Body of pancreas (tissue), 4 donors: ENCODE measurements around the gene CLEC10A. TPM values are rescaled to one million over a fixed set of nuclear protein-coding genes. Genes with fewer than 3 reads are reported as not detected.
"Not testable (repeated sequence)": the region's sequence is repeated elsewhere in the genome, so short reads cannot be mapped to it uniquely, and the experiment has no call there.

Experiments
- ATAC-seq: fragments of 150-250 bp; one replicate; pipeline ENCODE4 v1.9.1; 2016
- DNase-seq, 4 donors: peaks; one replicate each; pipeline ENCODE4 v3.0.0-alpha.2; 2019
- H3K27ac ChIP-seq, 4 donors: fragments of 200-600 bp; sonication (generic); 1 replicate in 3 of 4; 2 replicates in 1 of 4; pipeline versions ENCODE4 v1.5.1 to v1.6.1; 2016 to 2019; ENCODE audit warnings: mild to moderate bottlenecking in 1 of 4, mixed read lengths in 1 of 4, moderate library complexity in 1 of 4
- H3K27me3 ChIP-seq, 2 donors: fragments of 200-600 bp; sonication (generic); one replicate each; pipeline ENCODE4 v1.6.0; 2016; ENCODE audit warnings: mild to moderate bottlenecking in 1 of 2
- H3K36me3 ChIP-seq, 2 donors: fragments of 200-600 bp; sonication (generic); replicated peaks in 1 of 2; 2 replicates each; pipeline ENCODE4 v1.5.1; 2016; ENCODE audit warnings: low read depth in 2 of 2; ENCODE audit not compliant: insufficient read depth in 1 of 2
- H3K4me1 ChIP-seq: fragments of 200-600 bp; sonication (generic); one replicate; pipeline ENCODE4 v1.6.0; 2016
- H3K4me3 ChIP-seq, 2 donors: fragments of 200-600 bp; sonication (generic); 1 replicate in 1 of 2; 2 replicates in 1 of 2; pipeline ENCODE4 v1.5.1; 2016 to 2019
- H3K9me3 ChIP-seq, 3 donors: fragments of 200-600 bp; sonication (generic); 1 replicate in 2 of 3; 2 replicates in 1 of 3; pipeline ENCODE4 v1.5.1; 2016
- CTCF ChIP-seq, 7 experiments: fragments of 450-650 bp in 4 of 7; fragments of 200-600 bp in 3 of 7; sonication (generic) in 3 of 7; IDR thresholded peaks; one replicate each; pipeline ENCODE4 v1.5.1; 2016 to 2019; ENCODE audit warnings: antibody characterized with exemption in 7 of 7
- POLR2A ChIP-seq, 3 donors: fragments of 450-650 bp; IDR thresholded peaks; one replicate each; pipeline ENCODE4 v1.6.1; 2016; ENCODE audit warnings: antibody characterized with exemption in 3 of 3, mild to moderate bottlenecking in 2 of 3
- WGBS, 2 donors: methylation state at CpG; one replicate each; pipeline ENCODE4 v1.1.5; 2017; 5-methylcytosine and 5-hydroxymethylcytosine counted together
- intact Hi-C: fragments of 100-400 bp; cut with DNase I; formaldehyde crosslinking; loops from one replicate; pipeline ENCODE4 v1.15.1; 2023
- total RNA-seq, 2 donors: library from RNA; depleted of rRNA; stranded (reverse); fragments of >200 nt; gene quantifications; one replicate each; pipeline ENCODE4 v1.1.0, GENCODE V29; 2016

Gene CLEC10A
- total RNA-seq, 2 donors from 2014 or later, result 0.33 to 1.0 TPM

GRCh38 chr17:7094652-7095019 is 14.6 kb upstream of the CLEC10A start:
- Histone ChIP-seq H3K9me3 (no peaks in the 10 kb centered on the region), H3K27ac (peak overlapping the region in 1 of 4 donors; percentile 33), H3K27me3 (no peaks in the 10 kb centered on the region), H3K4me3 (no peak overlapping the region), H3K4me1 (no peaks in the 10 kb centered on the region), H3K36me3 (no peaks in the 10 kb centered on the region)
- no peak for ATAC-seq
- TF ChIP-seq CTCF (IDR thresholded peaks at IDR 0.05), result no peak
- TF ChIP-seq POLR2A (IDR thresholded peaks at IDR 0.05), result no peak
- intact Hi-C loops, result no loop called here
- DNase-seq, result no peak
- WGBS, 2 donors, result 48 to 54% methylated on average over 10 of the region's 10 CpGs

DNA sequence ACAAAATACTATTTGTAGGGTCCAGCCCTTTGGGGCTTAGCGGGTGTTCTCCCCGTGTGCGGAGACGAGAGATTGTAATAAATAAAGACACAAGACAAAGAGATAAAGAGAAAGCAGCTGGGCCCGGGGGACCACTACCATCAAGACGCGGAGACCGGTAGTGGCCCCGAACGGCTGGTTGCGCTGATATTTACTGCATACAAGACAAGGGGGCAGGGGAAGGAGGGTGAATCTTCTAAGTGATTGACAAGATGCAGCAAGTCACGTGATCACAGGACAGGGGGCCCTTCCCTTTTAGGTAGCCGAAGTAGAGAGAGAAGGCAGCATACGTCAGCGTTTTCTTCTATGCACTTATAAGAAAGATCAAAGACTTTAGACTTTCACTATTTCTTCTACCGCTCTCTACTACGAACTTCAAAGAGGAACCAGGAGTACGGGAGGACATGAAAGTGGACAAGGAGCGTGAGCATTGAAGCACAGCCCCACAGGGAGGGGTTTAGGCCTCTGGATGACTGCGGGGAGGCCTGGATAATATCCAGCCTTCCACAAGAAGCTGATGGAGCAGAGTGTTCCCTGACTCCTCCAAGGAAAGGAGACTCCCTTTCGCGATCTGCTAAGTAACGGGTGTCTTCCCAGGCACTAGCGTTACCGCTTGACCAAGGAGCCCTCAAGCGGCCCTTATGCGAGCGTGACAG is 11.4 kb upstream of the CLEC10A start:
- H3K36me3 ChIP-seq, intact Hi-C loops, H3K4me3 ChIP-seq, DNase-seq, H3K4me1 ChIP-seq, H3K9me3 ChIP-seq, H3K27ac ChIP-seq, H3K27me3 ChIP-seq, ATAC-seq: not testable (repeated sequence)
- 66 to 72% methylated on average over 26 to 27 of the region's 28 CpGs for WGBS, 2 donors

- H3K36me3 ChIP-seq, H3K4me1 ChIP-seq, intact Hi-C loops, H3K9me3 ChIP-seq, H3K4me3 ChIP-seq, H3K27ac ChIP-seq, ATAC-seq, H3K27me3 ChIP-seq, DNase-seq: not testable (repeated sequence)
- WGBS, 2 donors, result 73 to 85% methylated on average over 6 of the region's 6 CpGs
Measured at GRCh38 chr17:7089570-7089969, 9.5 kb upstream of the CLEC10A start.

DNA sequence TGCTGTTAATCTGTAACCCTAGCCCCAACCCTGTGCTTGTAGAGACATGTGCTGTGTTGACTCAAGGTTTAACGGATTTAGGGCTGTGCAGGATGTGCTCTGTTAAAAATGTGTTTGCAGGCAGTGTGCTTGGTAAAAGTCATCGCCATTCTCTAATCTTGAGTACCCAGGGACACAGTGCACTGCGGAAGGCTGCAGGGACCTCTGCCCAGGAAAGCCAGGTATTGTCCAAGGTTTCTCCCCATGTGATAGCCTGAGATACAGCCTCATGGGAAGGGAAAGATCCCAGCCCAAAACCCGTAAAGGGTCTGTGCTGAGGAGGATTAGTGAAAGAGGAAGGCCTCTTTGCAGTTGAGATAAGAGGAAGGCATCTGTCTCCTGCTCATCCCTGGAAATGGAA is 8.4 kb upstream of the CLEC10A start:
- H3K4me3 ChIP-seq, H3K27ac ChIP-seq, H3K4me1 ChIP-seq, ATAC-seq, H3K27me3 ChIP-seq, H3K9me3 ChIP-seq, intact Hi-C loops, DNase-seq, H3K36me3 ChIP-seq: not testable (repeated sequence)
- WGBS, 2 donors, result 28 to 46% methylated on average over 4 of the region's 4 CpGs

DNA sequence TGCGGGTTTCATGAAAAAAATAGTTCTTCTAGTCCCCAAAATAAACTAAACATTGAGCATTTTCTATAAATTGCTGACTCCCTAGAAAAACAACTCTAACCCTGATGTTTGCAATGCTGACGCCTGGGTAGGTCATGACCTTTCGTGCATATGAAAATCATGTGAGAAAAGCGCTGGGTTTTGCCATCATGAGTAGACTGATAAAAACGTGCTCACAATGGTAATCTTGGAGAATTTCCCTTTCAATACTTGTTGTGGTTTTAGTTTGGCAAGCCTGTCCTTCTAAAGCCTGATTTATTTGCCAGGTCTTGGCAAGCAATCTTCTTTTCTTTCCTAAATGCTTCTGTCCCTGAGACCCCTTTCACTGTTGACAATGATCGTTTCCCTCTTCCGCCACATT is 4.0 kb upstream of the CLEC10A start:
- TF ChIP-seq POLR2A (IDR thresholded peaks at IDR 0.05) (no peak), CTCF (IDR thresholded peaks at IDR 0.05) (no peak)

GRCh38 chr17:7083592-7083991 is 3.5 kb upstream of the CLEC10A start:
- TF ChIP-seq POLR2A (IDR thresholded peaks at IDR 0.05) (no peak), CTCF (IDR thresholded peaks at IDR 0.05) (no peak)
- 65 to 68% methylated on average over 4 of the region's 4 CpGs for WGBS, 2 donors
- intact Hi-C loops, result no loop called here
- DNase-seq (no peak), ATAC-seq (no peak)
- H3K36me3 ChIP-seq, result no peaks in the 10 kb centered on the region
- H3K27ac ChIP-seq, result no peak overlapping the region
- H3K27me3 ChIP-seq, result no peaks in the 10 kb centered on the region
- no peaks in the 10 kb centered on the region for H3K4me1 ChIP-seq
- H3K4me3 ChIP-seq, result no peak overlapping the region
- H3K9me3 ChIP-seq, result no peaks in the 10 kb centered on the region

More for the DNA sequence above, 4.0 kb upstream of the CLEC10A start:
- WGBS, 2 donors, result 29 to 42% methylated on average over 7 of the region's 7 CpGs
- Histone ChIP-seq H3K36me3 (no peaks in the 10 kb centered on the region), H3K27me3 (no peaks in the 10 kb centered on the region), H3K9me3 (no peaks in the 10 kb centered on the region), H3K4me3 (no peak overlapping the region), H3K27ac (no peak overlapping the region), H3K4me1 (no peaks in the 10 kb centered on the region)
- ATAC-seq (no peak), DNase-seq (no peak)
- intact Hi-C loops, result no loop called here
